Testis (tissue), 2 donors: ENCODE results near the gene NCK1.

Source experiments
- CTCF ChIP-seq, 3 experiments: fragments of 450-650 bp in 2 of 3; fragments of 200-600 bp in 1 of 3; sonication (generic) in 1 of 3; IDR thresholded peaks; one replicate each; pipeline ENCODE4 v1.5.1; 2016 to 2019; ENCODE audit warnings: antibody characterized with exemption in 3 of 3, mild to moderate bottlenecking in 2 of 3, moderate library complexity in 1 of 3
- POLR2A ChIP-seq: fragments of 450-650 bp; IDR thresholded peaks from one replicate; pipeline ENCODE4 v1.6.1; 2017; ENCODE audit warnings: antibody characterized with exemption, mild to moderate bottlenecking, moderate library complexity

GRCh38 chr3:136974670-136975069 lies 112.7 kb downstream of the NCK1 start:
- no peak for TF ChIP-seq CTCF (IDR thresholded peaks at IDR 0.05)
- no peak for TF ChIP-seq POLR2A
